Activated naive CD8-positive, alpha-beta T cell treated with anti-CD3 and anti-CD28 coated beads, Interleukin-2, amount 50 U/mL, for 16 hours (primary cell): ENCODE data around the gene BMP7.
"Not testable (repeated sequence)": the region's sequence is repeated elsewhere in the genome, so short reads cannot be mapped to it uniquely, and the experiment has no call there.

Experiments used
- DNase-seq: peaks from one replicate; pipeline ENCODE4 v3.0.0-alpha.2; 2020; ENCODE audit warnings: low read depth, low spot score

BMP7 gene

GRCh38 chr20:57267158-57267821, 849 bp upstream of the BMP7 start:
- DNase-seq: no peak

GRCh38 chr20:57265997-57266290, 497 bp downstream of the BMP7 start:
- no peak for DNase-seq

GRCh38 chr20:57265336-57265996, 975 bp downstream of the BMP7 start:
- no peak for DNase-seq

GRCh38 chr20:57264908-57265335, 1.5 kb downstream of the BMP7 start:
- DNase-seq: not testable (repeated sequence)

GRCh38 chr20:57263801-57264792, 2.3 kb downstream of the BMP7 start:
- no peak for DNase-seq

GRCh38 chr20:57262784-57263609, 3.4 kb downstream of the BMP7 start:
- DNase-seq: no peak

GRCh38 chr20:57262301-57262700, 4.1 kb downstream of the BMP7 start:
- DNase-seq: no peak

- no peak for DNase-seq
Measured at GRCh38 chr20:57261457-57262251, 4.8 kb downstream of the BMP7 start.

- DNase-seq: no peak
Measured at GRCh38 chr20:57260934-57261333, 5.5 kb downstream of the BMP7 start.

GRCh38 chr20:57259938-57260921, 6.2 kb downstream of the BMP7 start:
- no peak for DNase-seq

GRCh38 chr20:57259121-57259937, 7.1 kb downstream of the BMP7 start:
- DNase-seq: no peak

- DNase-seq: no peak
Measured at GRCh38 chr20:57257701-57258453, 8.6 kb downstream of the BMP7 start.

- no peak for DNase-seq
Measured at GRCh38 chr20:57256908-57257307, 9.5 kb downstream of the BMP7 start.

GRCh38 chr20:57256205-57256604, 10.2 kb downstream of the BMP7 start:
- no peak for DNase-seq

GRCh38 chr20:57255183-57255582, 11.3 kb downstream of the BMP7 start:
- no peak for DNase-seq

GRCh38 chr20:57252559-57253162, 13.8 kb downstream of the BMP7 start:
- DNase-seq: no peak

- no peak for DNase-seq
Measured at GRCh38 chr20:57251949-57252348, 14.5 kb downstream of the BMP7 start.
